Fibroblast of skin of right biceps (primary cell): ENCODE results near the gene SYNDIG1L.
A peak's percentile ranks its signal among the peaks of the same experiment; 100 is the strongest.

Experiments
- DNase-seq: peaks from one replicate; pipeline ENCODE4 v3.0.0-alpha.2; 2013

The SYNDIG1L gene

GRCh38 chr14:74427651-74428050 is 1.6 kb upstream of the SYNDIG1L start:
- no peak for DNase-seq

GRCh38 chr14:74425525-74426201 is 347 bp downstream of the SYNDIG1L start:
- peak; percentile 32 for DNase-seq

- DNase-seq = no peak
Observed at GRCh38 chr14:74424606-74425005, 1.4 kb downstream of the SYNDIG1L start.

GRCh38 chr14:74423246-74423645 is 2.8 kb downstream of the SYNDIG1L start:
- no peak for DNase-seq

- no peak for DNase-seq
Observed at GRCh38 chr14:74421981-74422380, 4.0 kb downstream of the SYNDIG1L start.

GRCh38 chr14:74419086-74419485 is 6.9 kb downstream of the SYNDIG1L start:
- no peak for DNase-seq

GRCh38 chr14:74418031-74418430 is 8.0 kb downstream of the SYNDIG1L start:
- no peak for DNase-seq

- DNase-seq = no peak
Observed at GRCh38 chr14:74417611-74418010, 8.4 kb downstream of the SYNDIG1L start.

GRCh38 chr14:74417201-74417600 is 8.8 kb downstream of the SYNDIG1L start:
- no peak for DNase-seq

GRCh38 chr14:74415115-74415437 is 10.9 kb downstream of the SYNDIG1L start:
- no peak for DNase-seq

GRCh38 chr14:74414403-74415114 is 11.5 kb downstream of the SYNDIG1L start:
- peak; percentile 9 for DNase-seq

GRCh38 chr14:74413627-74414026 is 12.4 kb downstream of the SYNDIG1L start:
- DNase-seq = no peak

- no peak for DNase-seq
Observed at GRCh38 chr14:74412753-74413152, 13.3 kb downstream of the SYNDIG1L start.

GRCh38 chr14:74411671-74412070 is 14.3 kb downstream of the SYNDIG1L start:
- DNase-seq = no peak

GRCh38 chr14:74409441-74409840 is 16.6 kb downstream of the SYNDIG1L start:
- DNase-seq = no peak

GRCh38 chr14:74408870-74409269 is 17.1 kb downstream of the SYNDIG1L start:
- DNase-seq = no peak

- no peak for DNase-seq
Observed at GRCh38 chr14:74407801-74408154, 18.2 kb downstream of the SYNDIG1L start.

GRCh38 chr14:74407021-74407800 is 18.8 kb downstream of the SYNDIG1L start:
- no peak for DNase-seq

GRCh38 chr14:74405663-74406062 is 20.3 kb downstream of the SYNDIG1L start:
- no peak for DNase-seq

GRCh38 chr14:74404435-74404834 is 21.6 kb downstream of the SYNDIG1L start:
- no peak for DNase-seq

GRCh38 chr14:74403619-74404417 is 22.2 kb downstream of the SYNDIG1L start:
- DNase-seq = no peak

GRCh38 chr14:74402401-74403251 is 23.4 kb downstream of the SYNDIG1L start:
- DNase-seq = no peak
